Effector CD4-positive, alpha-beta T cell (primary cell): ENCODE data around the gene SH3BP1.
"Not testable (repeated sequence)": the region's sequence is repeated elsewhere in the genome, so short reads cannot be mapped to it uniquely, and the experiment has no call there.

Experiments
- DNase-seq: peaks from one replicate; pipeline ENCODE4 v3.0.0-alpha.2; 2020

Gene SH3BP1

DNA sequence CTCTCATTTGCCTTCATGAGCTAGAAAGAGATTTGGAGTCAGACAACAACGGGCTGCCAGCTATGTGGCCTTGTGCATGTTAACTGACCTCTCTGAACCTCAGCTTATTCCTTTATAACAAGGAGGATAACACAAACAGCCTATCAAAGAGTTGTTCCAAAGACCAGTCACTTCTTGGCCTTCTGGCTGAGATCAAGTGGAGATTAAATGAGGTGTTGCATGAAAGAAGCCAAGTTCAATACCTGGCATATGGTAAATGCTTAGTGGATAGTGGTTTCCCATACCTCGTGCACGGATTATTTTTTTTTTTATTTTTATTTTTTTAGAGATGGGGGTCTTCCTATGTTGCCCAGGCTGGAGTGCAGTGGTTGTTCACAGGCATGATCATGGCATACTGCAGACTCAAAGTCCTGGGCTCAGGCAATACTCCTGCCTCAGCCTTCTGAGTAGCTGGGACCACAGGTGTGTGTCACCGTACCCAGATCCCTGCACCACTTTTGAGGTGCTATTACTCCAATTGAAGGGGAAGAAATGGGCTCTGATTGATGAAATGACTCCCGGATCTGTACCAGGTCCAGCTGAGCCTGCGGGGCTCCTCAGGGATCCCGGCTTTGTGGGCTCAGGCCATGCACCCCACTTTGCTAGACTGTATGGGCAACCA lies 40.9 kb downstream of the SH3BP1 start:
- DNase-seq, result no peak

DNA sequence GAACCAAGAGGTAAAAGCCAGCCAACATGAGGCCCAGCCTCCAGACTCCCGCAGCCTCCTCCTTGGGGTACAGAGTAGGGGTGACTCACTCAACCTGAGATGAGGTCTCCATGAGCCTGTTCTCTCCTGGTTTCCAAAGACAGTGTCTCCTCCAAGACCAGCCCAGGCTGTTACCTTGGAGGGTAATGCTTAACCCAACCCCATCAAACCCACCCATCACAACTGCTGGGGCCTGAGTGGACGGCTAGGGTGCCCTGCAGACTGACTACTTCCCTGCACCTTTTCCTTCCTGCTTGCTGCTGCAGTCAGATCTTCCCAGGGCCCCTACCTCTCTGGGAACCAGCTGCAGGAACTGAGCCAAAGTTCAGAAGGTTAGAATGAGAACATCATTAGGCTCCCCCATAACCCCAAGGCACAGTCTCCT lies 41.5 kb downstream of the SH3BP1 start:
- no peak for DNase-seq

DNA sequence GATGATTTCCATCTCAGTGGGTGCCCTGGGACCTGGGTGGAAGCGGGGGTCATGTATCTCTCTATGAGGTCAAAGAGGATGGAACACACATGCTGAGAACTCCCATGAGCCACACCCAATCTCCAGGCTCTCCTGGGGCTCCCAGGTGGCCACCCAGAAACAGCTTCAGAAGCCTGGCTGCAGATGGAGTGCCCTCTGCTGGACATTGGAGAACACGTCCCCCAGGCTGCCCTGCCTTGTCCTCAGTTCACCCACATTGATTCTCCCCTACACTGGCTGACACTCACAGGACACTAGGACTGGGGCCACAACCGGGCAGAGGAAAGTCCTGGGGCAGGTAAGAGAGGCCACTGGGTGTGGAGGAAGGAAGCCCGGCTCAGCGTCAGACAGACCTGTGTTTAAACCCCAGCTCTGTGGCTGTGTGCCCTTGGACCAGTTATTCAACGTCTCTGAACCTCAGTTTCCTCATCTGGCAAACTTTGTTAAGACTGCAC lies 42.1 kb downstream of the SH3BP1 start:
- DNase-seq, result peak; percentile 62

DNA sequence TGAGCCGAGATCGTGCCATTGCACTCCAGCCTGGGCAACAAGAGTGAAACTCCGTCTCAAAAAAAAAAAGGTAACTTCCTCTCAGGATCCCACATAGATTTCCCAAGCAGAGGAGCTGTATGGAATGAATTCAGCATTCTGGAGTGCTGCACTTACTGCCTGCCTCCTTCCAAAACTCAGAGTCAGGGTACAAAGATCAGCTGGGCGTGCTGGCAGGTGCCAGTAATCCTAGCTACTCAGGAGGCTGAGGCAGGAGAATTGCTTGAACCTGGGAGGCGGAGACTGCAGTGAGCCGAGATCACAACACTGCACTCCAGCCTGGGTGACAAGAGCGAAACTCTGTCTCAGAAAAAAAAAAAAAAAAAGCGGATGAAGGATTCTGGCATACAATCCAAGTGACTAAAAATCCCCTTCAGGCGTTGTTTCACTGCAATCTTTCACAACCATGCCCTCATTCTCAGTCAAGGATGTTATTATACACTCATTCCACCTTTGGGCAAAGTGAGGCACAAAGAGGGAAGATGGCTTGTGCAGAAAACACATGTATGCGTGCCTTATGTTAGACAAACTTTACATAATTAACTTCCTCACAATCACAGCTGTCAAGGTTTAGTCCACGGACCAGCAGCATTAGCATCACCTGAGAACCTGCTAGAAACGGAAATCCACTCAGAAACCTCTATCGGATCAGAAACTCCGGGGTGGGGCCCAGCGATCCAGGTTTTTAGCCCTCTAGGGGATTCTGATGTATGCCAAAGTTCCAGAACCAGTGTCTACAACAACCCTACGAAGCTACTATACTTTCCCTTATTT lies 45.5 kb downstream of the SH3BP1 start:
- DNase-seq, result no peak

DNA sequence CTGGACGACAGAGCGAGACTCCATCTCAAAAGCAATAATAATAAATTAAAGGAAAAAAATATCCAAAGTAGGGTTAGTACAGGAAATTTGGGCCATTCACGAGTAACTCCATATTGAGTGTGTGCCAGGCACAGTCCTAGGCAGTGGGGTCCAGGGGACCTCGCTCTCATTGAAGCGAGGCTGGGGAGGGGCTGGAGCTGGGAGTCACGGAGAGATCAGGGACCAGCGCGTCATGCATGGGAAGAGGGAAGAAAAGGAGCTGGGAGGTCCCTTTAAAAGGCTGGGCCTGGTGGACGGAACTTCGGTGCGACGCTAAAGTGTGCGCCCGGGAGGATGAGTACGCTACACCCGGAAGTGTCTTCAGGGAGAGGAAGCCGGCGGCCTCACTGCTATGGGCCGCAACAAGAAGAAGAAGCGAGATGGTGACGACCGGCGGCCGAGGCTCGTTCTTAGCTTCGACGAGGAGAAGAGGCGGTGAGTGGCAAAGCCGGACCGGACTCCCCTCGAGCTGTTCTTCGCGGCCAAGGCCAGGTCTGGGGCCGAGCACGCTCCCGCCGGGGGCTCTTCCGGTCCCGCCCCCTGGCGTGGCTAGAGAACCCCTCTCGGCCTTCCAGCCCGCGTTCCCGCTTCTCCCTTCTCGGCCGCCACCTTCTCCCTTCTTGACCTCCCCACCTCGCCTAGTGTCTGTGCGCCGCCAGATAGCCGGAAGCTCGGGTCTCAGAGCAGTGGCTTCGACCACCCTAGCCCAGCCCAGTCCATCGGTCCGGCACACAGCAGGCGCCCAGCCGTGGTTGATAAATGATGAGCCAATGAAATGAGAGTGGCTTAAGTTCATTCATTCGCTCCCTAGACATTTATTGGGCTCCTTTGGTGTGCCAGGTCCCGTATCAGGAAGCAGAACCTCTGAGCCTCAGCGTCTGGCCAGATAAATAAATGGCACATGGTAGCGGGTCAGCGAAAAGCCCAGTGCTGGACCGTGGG lies 46.8 kb downstream of the SH3BP1 start, which contains the start of gene NOL12:
TSS of gene NOL12 (plus strand) at position 342 of the 981 bp plus-strand sequence. CDS start at position 392, 50 bp downstream.
- DNase-seq, result peak; percentile 61

DNA sequence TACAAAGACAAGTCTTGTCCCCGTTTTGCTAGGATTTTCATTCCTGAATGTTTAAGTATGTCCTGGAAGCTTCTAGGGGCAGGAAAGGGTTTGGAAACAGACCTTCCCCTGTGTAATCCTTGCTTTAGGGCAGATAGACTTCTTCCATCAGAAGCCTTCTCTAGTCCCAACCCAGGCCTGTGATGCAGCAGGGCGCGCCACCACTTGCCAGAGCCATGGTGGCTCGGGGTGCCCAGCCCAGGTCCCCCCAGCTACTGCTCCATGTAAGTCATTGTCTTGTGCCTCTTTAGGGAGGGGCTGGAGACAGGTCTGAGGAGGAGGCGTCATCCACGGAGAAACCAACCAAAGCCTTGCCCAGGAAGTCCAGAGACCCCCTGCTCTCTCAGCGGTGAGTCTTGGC lies 50.9 kb downstream of the SH3BP1 start:
- no peak for DNase-seq

DNA sequence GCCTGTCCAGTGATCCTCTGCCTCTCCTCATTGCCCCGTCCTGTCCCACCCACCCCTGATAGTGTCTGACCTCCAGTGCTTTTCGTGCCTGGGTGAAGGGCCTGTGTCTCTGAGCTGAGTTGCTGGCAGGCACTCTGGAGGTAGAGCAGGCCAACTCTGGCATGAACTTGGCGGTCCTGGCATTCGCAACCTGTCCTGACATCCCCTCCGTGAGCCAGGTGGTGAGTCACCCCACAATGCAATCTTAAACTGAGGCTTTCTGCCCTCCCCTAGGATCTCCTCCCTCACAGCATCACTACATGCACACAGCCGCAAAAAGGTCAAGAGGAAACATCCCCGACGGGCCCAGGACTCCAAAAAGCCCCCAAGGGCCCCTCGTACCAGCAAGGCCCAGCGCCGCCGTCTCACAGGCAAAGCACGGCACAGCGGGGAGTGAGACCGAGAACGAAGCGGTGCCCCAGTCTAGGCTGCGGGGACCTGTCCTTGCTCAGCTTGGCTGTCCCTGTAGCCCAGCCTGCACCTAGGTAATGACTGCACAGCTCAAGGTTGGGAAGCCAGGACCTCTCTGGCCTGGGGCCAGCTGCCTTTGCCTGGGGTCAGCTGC lies 51.5 kb downstream of the SH3BP1 start:
- DNase-seq, result no peak

DNA sequence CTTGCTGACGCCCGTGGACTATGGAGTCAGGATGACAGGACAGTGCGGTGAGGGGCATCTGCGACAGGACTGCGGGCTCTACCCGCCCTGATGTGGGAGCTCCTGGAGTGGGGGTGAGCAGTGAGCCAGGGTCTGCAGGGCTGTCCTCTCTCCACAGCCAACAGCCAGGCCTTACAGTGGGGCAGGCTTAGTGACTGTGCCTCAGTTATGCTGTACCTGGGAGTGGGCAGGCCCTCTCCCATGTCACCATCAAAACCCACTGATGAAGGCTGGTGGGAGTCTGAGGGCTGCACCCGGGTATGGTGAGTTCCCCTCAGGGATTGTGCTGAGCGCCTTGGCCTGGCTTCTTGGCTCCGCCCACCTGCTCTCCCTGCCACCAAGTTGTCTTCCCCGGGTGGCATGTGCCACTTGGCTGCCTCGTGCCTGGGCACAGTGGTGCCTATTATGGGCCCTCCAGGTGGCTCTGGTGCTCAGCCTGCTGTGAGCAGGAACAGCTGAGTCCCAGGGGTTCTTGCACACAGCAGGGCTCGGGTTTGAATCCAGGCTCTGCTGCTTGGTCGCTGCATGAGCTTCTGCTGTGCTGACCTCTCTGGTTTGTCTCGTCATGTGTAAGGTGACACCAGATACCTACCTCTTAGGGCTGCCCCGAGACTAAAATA lies 53.3 kb downstream of the SH3BP1 start:
- DNase-seq, result no peak

DNA sequence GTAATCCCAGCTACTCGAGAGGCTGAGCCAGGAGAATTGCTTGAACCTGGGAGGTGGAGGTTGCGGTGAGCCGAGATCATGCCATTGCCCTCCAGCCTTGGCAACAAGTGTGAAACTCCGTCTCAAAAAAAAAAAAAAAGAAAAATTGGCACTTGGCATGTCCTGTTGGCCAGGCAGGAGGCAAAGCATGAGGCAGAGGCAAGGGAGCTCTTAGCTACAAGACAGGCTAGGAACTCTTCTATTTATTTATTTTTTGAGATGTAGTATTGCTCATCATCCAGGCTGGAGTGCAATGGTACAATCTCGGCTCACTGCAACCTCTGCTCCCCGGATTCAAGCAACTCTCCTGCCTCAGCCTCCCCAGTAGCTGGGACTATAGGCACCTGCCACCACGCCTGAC lies 54.7 kb downstream of the SH3BP1 start:
- not testable (repeated sequence) for DNase-seq

DNA sequence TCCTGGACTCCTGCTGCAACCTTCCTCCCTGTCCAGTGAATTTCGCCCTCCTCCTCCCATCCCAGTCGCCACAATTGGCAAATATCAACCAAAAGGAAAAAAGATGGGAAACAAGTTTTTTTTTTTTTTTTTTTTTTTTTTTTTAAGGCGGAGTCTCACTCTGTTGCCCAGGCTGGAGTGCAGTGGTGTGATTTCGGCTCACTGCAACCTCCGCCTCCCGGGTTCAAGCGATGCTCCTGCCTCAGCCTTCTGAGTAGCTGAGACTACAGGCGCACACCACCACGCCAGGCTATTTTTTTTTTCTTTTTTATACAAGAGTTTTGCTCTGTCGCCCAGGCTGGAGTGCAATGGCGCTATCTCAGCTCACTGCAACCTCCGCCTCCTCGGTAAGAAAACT lies 56.8 kb downstream of the SH3BP1 start:
- not testable (repeated sequence) for DNase-seq

DNA sequence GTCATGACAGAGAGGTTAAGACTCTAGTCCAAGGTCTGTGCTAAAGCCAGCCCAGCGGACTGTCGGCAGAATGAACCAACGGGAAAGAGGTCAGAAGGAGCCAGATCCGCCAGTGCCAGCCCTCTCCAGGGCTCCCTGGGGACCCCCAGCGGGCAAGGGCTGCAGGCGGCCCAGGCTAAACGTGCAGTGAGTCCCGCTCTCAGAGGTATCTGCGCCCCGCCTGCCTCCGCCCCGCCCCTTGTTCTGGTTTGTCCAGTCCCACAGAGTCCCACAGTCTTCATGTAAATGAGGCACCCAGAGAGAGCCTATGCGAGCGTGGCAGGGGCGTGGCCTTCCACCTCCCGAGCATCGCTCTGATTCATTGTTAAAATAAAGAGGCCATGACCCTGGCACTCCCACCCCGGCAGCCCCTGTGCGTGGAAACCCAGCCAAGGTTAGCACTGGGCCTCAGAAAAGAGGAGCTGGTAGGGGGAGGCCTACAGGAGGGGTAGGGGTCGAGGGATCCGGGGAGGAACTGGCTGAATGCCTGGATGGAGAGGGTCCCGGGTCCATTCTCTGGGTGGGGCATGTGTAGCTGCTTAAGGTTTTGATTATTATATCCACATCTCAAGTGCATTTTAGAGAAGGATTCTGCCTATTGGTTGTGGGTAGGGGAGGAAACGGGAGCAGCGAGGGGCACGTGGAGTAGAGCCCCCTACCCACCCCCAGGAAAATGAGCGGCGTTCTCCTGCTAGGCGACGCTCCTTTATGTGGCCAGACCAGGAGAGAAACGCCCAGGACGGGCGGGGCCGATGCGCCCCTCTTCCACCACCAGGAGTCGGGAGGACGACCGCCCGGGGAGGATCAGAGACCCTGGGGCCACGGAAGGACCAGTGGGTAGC lies 57.4 kb downstream of the SH3BP1 start, which contains the start of gene TRIOBP:
TSS of gene TRIOBP (plus strand) at position 392 of the 881 bp plus-strand sequence. CDS start 4,318 bp downstream, outside the sequence.
- DNase-seq, result peak; percentile 77

DNA sequence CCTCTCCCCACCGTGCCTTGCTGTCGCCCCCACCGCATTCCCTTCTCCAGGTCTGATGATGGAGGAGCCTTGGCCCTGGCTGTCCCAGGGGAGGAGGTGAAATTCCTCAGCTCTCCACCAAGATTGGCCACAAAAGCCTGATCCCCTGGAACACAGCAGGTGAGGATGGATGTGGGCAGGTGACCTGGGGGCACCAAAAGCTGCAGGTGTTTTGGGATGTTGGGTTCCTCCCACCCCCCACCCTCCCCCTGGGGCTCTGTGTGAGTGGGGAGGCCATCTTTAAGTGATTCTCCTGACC lies 58.0 kb downstream of the SH3BP1 start:
- DNase-seq, result no peak

DNA sequence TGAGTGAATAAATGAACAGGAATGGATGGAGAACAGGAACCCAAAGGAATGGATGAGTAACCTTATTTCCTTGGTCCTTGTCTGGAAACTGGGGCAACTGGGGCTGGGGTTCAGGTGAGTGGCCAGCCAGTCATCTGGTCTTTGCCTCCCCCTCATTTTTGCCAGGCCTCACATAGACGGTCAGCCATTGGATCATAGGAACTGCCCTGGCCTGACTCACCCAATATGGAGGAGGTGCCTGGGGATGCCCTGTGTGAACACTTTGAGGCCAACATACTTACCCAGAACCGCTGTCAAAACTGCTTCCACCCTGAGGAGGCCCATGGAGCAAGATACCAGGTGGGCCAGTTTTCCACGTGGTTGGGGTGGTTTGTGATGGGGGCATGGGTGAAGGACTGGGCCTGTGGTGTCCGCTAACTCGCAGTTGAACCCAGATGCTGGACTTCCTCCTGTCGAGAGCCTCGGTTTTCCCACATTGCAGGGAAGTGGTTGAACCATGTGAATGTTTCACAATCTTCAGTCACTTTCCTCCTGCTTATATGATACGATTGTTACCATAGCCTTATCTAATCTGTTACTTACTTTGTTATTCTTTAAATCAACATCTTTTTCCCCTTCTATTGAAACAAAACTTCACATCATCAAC lies 61.8 kb downstream of the SH3BP1 start:
- no peak for DNase-seq

DNA sequence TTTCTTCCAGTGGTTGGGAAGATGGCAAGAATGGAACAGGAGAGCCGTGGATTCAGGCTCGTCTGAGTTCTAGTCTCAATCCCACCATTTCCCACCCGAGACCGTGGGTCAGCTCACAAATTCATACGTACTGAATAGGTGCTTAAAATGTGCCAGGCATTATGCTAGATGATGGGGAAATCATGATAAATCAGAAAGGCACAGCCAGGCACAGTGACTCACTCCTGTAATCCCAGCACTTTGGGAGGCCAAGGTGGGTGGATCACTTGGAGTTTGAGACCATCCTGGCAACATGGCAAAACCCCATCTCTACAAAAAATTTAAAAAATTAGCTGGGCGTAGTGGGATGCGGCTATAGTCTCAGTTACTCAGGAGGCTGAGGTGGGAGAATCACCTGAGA lies 64.4 kb downstream of the SH3BP1 start:
- no peak for DNase-seq

DNA sequence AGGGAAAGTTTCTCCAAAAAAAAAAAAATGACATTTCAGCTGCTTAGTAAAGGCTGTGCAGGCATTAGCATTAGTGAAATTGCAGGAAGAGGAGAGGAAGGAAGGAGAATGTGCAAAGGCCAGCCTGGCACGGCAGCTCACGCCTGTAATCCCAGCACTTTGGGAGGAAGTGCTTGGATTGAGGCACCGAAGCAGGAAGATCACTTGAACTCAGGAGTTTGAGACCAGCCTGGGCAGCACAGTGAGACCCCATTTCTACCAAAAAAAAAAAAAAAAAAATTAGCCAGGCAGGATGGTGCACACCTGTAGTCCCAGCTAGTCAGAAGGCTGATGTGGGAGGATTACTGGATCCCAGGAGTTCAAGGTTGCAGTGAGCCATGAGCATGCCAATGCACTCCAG lies 65.2 kb downstream of the SH3BP1 start:
- no peak for DNase-seq

DNA sequence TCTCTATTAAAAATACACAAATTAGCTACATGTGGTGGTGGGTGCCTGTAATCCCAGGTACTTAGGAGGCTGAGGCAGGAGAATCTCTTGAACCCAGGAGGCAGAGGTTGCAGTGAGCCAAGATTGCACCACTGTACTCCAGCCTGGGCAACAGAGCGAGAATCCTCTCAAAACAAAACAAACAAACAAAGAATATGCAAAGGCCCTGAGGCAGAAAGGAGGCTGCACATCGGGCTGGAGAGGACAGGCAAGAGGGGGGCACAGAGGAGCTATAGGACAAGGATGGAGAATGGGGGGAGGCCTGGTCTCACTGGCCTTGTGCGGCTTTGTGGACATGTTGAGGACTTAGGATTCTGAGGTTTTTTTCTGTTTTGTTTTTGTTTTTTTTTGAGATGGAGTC lies 65.7 kb downstream of the SH3BP1 start:
- no peak for DNase-seq
